Skin epidermis (tissue), 12 donors: ENCODE results near the gene ZNF334.

Experiments
- H3K27ac ChIP-seq, 21 experiments: fragments of 200-600 bp; sonication (generic) in 11 of 21; one replicate each; pipeline ENCODE4 v1.5.0; 2020; ENCODE audit warnings: mild to moderate bottlenecking in 3 of 21, inconsistent platforms in 2 of 21, moderate library complexity in 2 of 21
- H3K4me3 ChIP-seq, 7 experiments: fragments of 200-600 bp; sonication (generic) in 2 of 7; one replicate each; pipeline ENCODE4 v1.5.0; 2020; ENCODE audit warnings: inconsistent platforms in 2 of 7, mild to moderate bottlenecking in 2 of 7, moderate library complexity in 1 of 7

ZNF334 gene

DNA sequence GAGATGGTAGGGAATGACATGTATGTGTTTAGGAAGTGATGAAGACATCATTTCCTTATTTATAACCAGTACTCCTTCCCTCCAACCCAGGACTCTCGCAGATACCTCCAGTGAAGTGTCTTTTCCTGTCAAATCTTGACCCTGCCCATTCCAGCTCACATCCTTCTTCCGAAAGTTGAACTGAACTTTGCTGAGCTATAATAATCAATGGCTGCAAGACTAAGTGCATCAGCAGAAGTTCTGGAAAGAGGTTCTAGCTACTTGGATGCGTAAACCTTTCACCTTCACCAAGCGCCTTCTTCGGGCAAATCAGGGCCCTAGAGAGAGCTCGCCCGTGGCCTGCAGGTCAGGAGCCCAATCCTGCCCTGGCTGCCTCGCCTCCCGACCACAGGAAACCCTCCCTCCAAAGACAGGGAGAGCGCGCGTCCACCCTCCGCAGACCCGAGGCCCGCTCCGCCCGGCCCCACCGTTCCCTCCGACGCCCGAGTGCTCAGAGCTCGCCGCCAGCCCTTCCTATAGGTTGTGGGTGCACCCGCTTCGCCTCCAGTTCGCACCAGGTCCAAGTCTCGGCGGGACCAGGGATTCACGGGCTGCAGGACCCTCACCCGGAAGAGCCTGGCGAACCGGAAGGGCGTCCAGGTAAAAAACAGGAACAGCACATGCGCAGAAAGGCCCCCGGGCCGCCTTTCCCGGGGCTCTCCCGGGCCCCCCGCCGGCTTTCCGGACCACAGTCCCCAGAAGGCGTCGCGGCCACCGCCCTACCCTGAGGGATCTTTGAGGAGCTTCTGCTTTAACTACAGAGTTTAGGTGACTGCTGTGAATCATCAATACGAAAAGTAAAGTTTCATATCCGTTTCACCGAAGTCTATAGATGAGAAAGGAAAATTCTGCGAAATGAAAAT is at the start of gene ZNF334:
Gene ZNF334 (minus strand): TSS at position 617 of the 902 bp plus-strand sequence. CDS start 1,457 bp downstream, outside the sequence.
- Histone ChIP-seq H3K27ac (peak within 1 kb of the TSS in 4 of 21 experiments; percentile 21 to 64 (median 24)), H3K4me3 (peak within 1 kb of the TSS; percentile 25 to 53 (median 40))

GRCh38 chr20:46562373-46563169 is 49.2 kb upstream of the ZNF334 start:
- H3K27ac ChIP-seq: peak overlapping the region in 7 of 21 experiments; percentile 2 to 59 (median 35)
- peak overlapping the region in 5 of 7 experiments; percentile 2 to 13 (median 5) for H3K4me3 ChIP-seq

DNA sequence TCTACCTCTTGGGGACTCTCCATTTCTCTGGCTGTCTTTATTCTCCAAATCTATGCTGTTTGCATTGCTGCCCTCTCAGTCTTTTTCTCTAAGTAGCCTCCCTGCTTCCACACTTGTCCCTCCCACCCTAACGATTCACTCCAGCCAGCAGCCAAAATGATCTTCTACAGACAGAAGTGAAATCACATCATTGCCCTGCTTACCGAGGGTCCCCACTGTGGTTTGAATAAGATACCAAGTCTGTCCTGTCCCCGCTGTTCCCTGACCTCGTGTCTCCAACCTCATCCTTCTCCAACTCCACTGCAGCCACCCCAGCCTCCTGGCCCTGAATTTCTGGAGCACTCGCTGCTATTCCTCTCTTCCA is 48.6 kb upstream of the ZNF334 start:
- peak overlapping the region in 2 of 21 experiments; percentile 2 to 6 for H3K27ac ChIP-seq

GRCh38 chr20:46559685-46560440 is 46.5 kb upstream of the ZNF334 start:
- H3K4me3 ChIP-seq: no peak overlapping the region
- H3K27ac ChIP-seq: no peak overlapping the region

More for the DNA sequence above, 48.6 kb upstream of the ZNF334 start:
- peak overlapping the region in 3 of 7 experiments; percentile 2 to 7 (median 2) for H3K4me3 ChIP-seq

- no peak overlapping the region for H3K4me3 ChIP-seq
- peak overlapping the region in 1 of 21 experiments; percentile 3 for H3K27ac ChIP-seq
These were observed 45.6 kb upstream of the ZNF334 start for GRCh38 chr20:46559001-46559400.

- Histone ChIP-seq H3K27ac (peak overlapping the region in 1 of 21 experiments; percentile 3), H3K4me3 (no peak overlapping the region)
These were observed 45.2 kb upstream of the ZNF334 start for GRCh38 chr20:46558511-46558959.

DNA sequence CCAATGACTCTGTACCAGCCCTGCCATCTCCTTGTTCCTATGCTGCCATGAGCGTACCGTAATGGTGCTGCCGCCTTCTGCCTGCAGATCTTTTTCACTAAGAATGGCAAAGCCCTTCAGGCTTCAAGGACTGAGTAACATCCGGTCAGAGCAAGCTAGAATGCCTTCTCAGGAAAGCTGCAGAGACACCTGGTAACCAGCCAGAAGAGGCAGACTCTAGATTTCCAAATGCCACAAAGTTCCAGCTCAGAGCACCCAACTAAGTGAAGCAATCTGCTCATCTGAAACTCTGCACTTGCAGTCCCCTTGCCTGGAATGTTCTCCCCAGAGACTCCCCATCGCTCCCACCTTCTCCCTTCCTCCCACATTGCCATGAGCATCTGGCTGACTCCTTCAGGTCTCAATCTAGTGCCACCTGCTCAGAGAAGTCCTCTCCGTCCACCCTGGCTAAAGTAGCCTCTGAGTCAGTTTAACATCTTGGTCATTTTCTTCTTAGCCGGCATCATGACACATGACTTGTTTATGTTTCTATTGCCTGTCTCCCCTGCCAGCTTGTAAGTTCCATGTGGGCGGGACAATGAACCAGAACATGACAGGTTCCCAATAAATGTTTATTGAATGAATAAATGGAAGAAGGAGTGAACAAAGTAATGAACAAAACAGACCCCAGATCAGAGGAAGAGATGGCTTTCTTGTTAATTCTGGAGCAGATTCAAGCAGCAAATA is 44.0 kb upstream of the ZNF334 start:
- H3K27ac ChIP-seq: no peak overlapping the region

DNA sequence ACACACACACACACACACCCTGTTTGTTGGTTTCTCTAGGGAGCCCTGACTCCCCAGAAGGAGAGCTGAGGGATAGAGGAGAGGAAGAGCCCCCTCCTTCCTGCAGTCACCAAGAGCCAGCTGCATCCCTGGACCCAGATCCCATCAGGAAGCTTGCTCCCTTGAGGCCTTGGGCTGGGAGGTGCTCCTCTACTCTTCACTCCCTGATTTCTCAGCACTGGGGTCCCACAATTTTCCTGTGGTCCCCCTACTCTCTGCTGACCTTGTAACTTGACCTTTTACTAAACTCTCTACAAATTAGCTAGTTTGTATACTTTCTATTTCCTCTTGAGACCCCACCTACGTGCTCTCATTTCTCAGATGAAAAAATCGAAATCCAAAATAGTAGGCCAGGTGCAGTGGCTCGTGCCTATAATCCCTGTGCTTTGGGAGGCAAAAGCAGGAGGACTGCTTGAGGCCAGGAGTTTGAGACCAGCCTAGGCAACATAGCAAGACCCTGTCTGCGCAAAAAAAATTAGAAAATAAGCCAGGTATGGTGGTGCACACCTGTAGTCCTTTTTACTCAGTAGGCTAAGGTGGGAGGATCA is 42.1 kb upstream of the ZNF334 start:
- Histone ChIP-seq H3K27ac (no peak overlapping the region), H3K4me3 (no peak overlapping the region)

More for the DNA sequence above, 44.0 kb upstream of the ZNF334 start:
- H3K4me3 ChIP-seq: no peak overlapping the region

DNA sequence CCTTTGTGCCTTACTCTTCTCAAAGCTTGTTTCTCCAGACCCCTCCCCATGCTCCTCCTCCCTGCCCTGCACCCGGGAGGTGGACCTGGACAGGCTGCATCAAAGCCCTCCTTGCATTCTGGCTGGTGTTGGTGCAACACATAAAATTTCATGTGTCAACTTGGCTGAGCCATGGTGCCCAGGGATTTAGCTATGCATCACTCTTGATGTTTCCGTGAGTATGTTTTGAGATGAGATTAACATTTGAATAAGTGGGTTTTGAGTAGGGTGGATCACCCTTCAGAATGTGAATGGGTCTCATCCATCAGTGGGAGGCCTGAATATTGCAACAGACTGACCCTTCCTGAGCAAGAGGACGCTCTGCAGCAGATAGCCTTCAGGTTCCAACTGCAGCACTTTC is 41.5 kb upstream of the ZNF334 start:
- Histone ChIP-seq H3K4me3 (no peak overlapping the region), H3K27ac (no peak overlapping the region)

GRCh38 chr20:46553926-46554325 is 40.6 kb upstream of the ZNF334 start:
- Histone ChIP-seq H3K27ac (no peak overlapping the region), H3K4me3 (no peak overlapping the region)

GRCh38 chr20:46552460-46553420 is 39.4 kb upstream of the ZNF334 start:
- Histone ChIP-seq H3K27ac (peak overlapping the region in 1 of 21 experiments; percentile 70), H3K4me3 (no peak overlapping the region)

DNA sequence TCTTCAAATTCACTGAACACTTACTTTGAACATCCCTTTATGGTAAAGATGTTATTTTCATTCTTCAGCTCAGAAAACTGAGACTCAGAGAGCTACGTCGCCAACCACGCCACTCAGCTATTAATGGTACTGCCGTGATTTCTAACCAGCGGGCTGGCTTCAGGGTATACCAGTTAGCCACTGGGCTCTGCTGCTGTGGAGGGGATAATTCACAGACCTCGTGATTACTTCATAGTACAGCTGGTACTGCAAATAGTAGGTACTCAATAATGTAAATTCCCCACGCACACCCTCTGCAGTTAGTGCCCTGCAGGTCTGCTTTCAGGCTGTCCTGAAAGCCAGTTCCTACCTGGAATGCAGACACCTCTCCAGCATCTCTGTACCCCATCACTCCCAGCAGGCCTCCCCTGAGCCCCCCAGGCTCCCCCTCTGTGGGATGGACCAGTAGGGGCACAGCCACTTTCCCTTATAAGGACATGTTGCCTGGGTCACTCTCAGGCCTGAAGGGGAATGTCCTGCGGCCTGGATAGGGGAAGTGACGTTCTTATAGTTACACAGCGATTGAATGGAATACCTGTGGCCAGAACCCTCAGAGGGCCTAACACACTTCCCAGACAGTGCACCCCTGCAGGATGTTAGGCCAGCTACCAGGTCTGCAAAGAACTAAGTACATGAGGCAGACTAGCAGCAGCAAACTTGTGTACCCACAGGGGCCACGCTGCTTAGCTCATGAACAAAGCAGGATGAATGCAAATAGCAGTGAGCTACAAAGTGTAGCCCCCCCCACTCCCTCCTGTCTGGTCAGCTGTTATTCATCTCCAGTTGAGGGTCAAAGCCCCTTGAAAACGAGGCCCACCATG is 38.4 kb upstream of the ZNF334 start:
- peak overlapping the region in 1 of 21 experiments; percentile 70 for H3K27ac ChIP-seq
- no peak overlapping the region for H3K4me3 ChIP-seq

DNA sequence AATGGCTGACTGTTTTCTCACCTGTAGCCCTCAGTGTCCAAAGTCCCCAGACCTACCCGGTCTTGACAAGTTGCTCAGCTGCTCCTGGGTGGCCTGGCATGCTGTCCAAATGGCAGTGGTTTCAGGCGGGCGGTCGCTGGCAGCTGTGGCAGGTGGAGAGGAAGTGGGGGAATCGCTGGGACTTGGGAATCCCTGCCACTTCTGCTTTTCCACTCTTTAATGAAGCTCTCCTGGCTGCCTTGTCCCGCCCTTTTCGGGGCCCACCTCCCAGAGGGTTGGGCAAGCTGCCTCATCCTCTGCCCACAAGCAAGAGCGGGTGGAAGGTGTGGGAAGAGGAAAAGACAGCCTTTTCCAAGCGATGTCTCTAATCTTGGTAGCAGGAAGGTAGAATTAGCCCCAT is 37.1 kb upstream of the ZNF334 start, which contains the start of gene OCSTAMP:
Gene OCSTAMP (minus strand): TSS at position 194 of the 400 bp plus-strand sequence. CDS start 94 bp downstream, at position 100.
- H3K27ac ChIP-seq: no peak within 1 kb of the TSS
- no peak within 1 kb of the TSS for H3K4me3 ChIP-seq

DNA sequence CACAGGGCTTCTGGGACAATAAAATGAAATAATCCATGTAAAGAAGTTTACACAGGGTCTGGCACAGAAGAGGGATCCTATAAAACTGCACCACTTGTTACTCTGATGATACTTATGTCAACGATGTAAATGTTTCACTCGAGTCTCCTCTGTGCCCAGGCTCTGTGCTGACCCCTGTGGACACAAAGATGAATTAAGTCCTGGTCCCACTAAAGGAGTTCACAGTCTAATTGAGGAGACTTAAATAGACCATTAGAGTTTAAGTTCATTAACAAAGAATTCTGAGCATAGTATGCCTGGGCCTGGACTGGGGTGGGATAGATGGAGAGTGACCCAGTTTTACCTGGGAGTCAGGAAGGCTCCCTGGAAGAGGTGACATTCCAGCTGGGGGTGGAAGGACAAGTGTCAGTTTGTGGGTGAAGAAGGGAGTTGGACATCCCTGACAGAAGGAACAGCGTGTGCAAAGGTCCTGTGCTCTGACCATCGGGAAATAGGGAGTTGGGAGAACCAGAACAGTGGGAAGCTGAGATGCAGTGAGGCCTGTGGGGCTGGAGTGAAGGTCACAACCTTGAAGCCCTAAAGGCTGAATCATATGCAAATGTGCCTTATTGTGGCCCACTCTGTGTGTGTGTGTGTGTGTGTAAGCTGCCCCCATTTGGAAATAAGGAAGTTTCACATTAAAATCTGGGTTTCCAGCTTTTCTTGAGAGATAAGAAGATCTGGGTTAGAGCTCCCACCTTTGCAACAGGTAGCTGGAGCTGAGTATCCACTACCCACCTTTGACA is 36.0 kb upstream of the ZNF334 start:
- Histone ChIP-seq H3K4me3 (no peak overlapping the region), H3K27ac (no peak overlapping the region)

- Histone ChIP-seq H3K27ac (no peak overlapping the region), H3K4me3 (no peak overlapping the region)
These were observed 35.3 kb upstream of the ZNF334 start for GRCh38 chr20:46548688-46549087.

- no peak overlapping the region for H3K27ac ChIP-seq
- H3K4me3 ChIP-seq: no peak overlapping the region
These were observed 34.6 kb upstream of the ZNF334 start for GRCh38 chr20:46547995-46548394.
